Osteocyte (in vitro differentiated cells): ENCODE results near the gene ATP11A. TPM values are rescaled to one million over a fixed set of nuclear protein-coding genes. Genes with fewer than 3 reads are reported as not detected.

Source experiments
- DNase-seq: peaks from one replicate; pipeline ENCODE4 v3.0.0; 2021; ENCODE audit warnings: mixed read lengths; ENCODE audit not compliant: unreplicated experiment; ENCODE audit errors: extremely low spot score
- H3K27ac Mint-ChIP-seq: one replicate; pipeline ENCODE4 v1.8.0; 2021; ENCODE audit warnings: mild to moderate bottlenecking, mixed read lengths; ENCODE audit not compliant: unreplicated experiment
- H3K27me3 Mint-ChIP-seq: one replicate; pipeline ENCODE4 v1.8.0; 2021; ENCODE audit warnings: mixed read lengths; ENCODE audit not compliant: unreplicated experiment
- H3K36me3 Mint-ChIP-seq: one replicate; pipeline ENCODE4 v1.8.0; 2021; ENCODE audit warnings: mixed read lengths; ENCODE audit not compliant: unreplicated experiment
- H3K4me1 Mint-ChIP-seq: one replicate; pipeline ENCODE4 v1.8.0; 2021; ENCODE audit warnings: mixed read lengths; ENCODE audit not compliant: unreplicated experiment
- H3K4me3 Mint-ChIP-seq: one replicate; pipeline ENCODE4 v1.8.0; 2021; ENCODE audit warnings: mild to moderate bottlenecking, moderate library complexity, mixed read lengths; ENCODE audit not compliant: unreplicated experiment
- H3K9me3 Mint-ChIP-seq: one replicate; pipeline ENCODE4 v1.8.0; 2021; ENCODE audit warnings: mixed read lengths; ENCODE audit not compliant: unreplicated experiment
- CTCF ChIP-seq: fragments of 200-600 bp; sonication (generic); IDR thresholded peaks from 2 replicates; pipeline ENCODE4 v1.5.0; 2021; ENCODE audit warnings: antibody characterized with exemption, mild to moderate bottlenecking, moderate library complexity
- total RNA-seq: library from RNA; stranded (reverse); gene quantifications from 2 replicates; pipeline ENCODE4 v1.2.1, GENCODE V29; 2021

Gene ATP11A
- total RNA-seq, 1 donor from 2014 or later = 15.7 TPM

DNA sequence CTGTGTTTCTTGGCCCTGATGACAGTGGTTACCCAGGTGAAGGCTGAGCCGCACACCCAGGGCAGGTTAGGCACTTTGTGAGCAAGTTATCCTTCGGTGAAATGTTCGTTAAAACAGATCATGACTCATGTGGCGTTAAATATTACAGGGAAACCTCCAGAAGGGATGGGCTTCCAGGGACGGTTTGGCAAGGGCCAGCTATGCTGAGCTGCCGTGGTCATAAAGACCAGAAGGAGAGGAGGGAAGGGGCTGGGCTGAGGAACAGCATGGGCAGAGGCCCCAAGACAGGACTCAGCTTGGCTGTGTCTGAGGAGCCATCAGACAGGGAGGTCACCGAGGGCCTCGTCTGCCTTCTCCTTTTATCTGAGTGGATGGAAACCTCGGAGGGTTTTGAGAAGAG, 47.5 kb downstream of the ATP11A start:
- H3K36me3 Mint-ChIP-seq = no peaks in the 10 kb centered on the region
- no peaks in the 10 kb centered on the region for H3K27me3 Mint-ChIP-seq
- TF ChIP-seq CTCF = no peak
- H3K4me1 Mint-ChIP-seq = peaks cover 5% of the 10 kb centered on the region
- H3K27ac Mint-ChIP-seq = no peak overlapping the region
- H3K4me3 Mint-ChIP-seq = no peak overlapping the region
- no peaks in the 10 kb centered on the region for H3K9me3 Mint-ChIP-seq
- no peak for DNase-seq

GRCh38 chr13:112738606-112739005, 48.8 kb downstream of the ATP11A start:
- H3K27me3 Mint-ChIP-seq = no peaks in the 10 kb centered on the region
- TF ChIP-seq CTCF = no peak
- DNase-seq = no peak
- H3K4me1 Mint-ChIP-seq = peaks cover 5% of the 10 kb centered on the region
- H3K9me3 Mint-ChIP-seq = no peaks in the 10 kb centered on the region
- H3K4me3 Mint-ChIP-seq = no peak overlapping the region
- H3K27ac Mint-ChIP-seq = no peak overlapping the region
- no peaks in the 10 kb centered on the region for H3K36me3 Mint-ChIP-seq

- Mint-ChIP-seq H3K4me1 (peaks cover 6% of the 10 kb centered on the region), H3K4me3 (no peak overlapping the region), H3K27ac (no peak overlapping the region), H3K36me3 (no peaks in the 10 kb centered on the region), H3K9me3 (no peaks in the 10 kb centered on the region), H3K27me3 (no peaks in the 10 kb centered on the region)
- no peak for TF ChIP-seq CTCF
- DNase-seq = no peak
Observed at GRCh38 chr13:112740502-112741131, 50.8 kb downstream of the ATP11A start.

GRCh38 chr13:112741185-112741755, 51.4 kb downstream of the ATP11A start:
- Mint-ChIP-seq H3K4me1 (peaks cover 6% of the 10 kb centered on the region), H3K36me3 (no peaks in the 10 kb centered on the region), H3K4me3 (no peak overlapping the region), H3K27ac (no peak overlapping the region), H3K9me3 (no peaks in the 10 kb centered on the region), H3K27me3 (no peaks in the 10 kb centered on the region)
- TF ChIP-seq CTCF = no peak
- DNase-seq = no peak

DNA sequence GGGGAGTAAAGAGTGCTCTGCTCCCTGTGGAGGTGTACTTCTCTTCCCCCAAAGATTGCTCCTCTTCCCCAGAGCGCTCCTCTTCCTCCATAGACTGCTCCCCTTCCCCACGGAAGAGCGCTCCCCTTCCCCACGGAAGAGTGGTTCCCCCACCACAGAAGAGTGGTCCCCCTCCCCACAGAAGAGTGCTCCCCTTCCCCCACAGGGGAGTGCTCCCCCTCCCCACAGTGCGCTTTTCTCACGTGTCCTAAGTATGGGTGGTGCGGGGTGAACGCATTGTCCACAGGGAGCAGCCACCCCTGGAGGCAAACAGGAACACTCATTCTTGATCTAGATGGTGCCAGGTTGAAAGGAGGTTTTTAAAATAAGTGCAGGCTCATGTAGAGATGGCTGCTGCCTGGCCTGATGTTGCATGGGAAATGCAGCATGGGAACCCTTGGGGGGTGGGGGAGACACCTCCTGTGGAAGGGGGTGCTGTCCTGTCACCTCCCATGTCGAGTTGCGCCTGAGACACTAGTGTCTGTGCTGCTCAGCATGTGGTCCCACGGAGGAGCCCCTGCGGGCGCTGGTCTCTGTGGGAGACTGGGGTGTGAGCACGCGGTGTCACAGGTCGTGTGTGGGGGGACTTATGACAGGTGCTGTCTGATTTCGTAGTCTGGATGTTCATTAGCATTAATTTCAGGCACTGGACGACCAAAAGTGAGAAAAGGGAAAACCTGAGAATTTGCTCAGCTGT, 52.2 kb downstream of the ATP11A start:
- Mint-ChIP-seq H3K27ac (no peak overlapping the region), H3K4me3 (no peak overlapping the region), H3K27me3 (no peaks in the 10 kb centered on the region), H3K9me3 (no peaks in the 10 kb centered on the region), H3K36me3 (no peaks in the 10 kb centered on the region), H3K4me1 (peaks cover 7% of the 10 kb centered on the region)
- no peak for DNase-seq
- no peak for TF ChIP-seq CTCF
